ENCODE results near the gene TRIO.
A peak's percentile ranks its signal among the peaks of the same experiment; 100 is the strongest.

Gene TRIO

GRCh38 chr5:14247054-14247386 lies 103.9 kb downstream of the TRIO start:
- DNase-seq (ENCODE audit: low read depth), result no peak

- DNase-seq (ENCODE audit: low read depth), result no peak
Observed at GRCh38 chr5:14249258-14250082, 106.3 kb downstream of the TRIO start.

- peak; percentile 60 for DNase-seq (ENCODE audit: low read depth)
Observed at GRCh38 chr5:14250084-14250695, 107.0 kb downstream of the TRIO start.

GRCh38 chr5:14250748-14251701 lies 107.9 kb downstream of the TRIO start:
- no peak for DNase-seq (ENCODE audit: low read depth)

- no peak for DNase-seq (ENCODE audit: low read depth)
Observed at GRCh38 chr5:14251733-14252132, 108.6 kb downstream of the TRIO start.

- DNase-seq (ENCODE audit: low read depth), result no peak
Observed at GRCh38 chr5:14252793-14253192, 109.7 kb downstream of the TRIO start.

DNA sequence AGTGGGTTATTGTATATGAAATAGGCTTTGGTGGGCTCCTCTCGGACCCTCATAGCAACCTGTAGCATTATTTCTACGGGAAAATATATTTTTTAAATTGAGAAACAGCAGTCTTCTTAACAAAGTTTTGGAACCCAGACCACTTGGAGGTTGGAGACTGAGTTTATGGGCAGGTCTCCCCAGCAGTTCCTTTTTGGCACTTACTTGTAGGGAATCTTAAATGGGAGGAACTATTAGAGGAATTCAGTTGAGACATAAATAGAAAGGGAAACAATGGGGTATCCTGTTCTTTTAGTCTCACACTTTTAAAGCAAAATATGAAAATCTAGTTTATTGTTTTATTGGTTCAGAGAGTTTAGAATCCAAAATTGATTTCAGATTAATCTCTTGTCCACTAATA lies 111.5 kb downstream of the TRIO start:
- no peak for DNase-seq (ENCODE audit: low read depth)

GRCh38 chr5:14256026-14256690 lies 113.0 kb downstream of the TRIO start:
- no peak for DNase-seq (ENCODE audit: low read depth)

- no peak for DNase-seq (ENCODE audit: low read depth)
Observed at GRCh38 chr5:14256756-14257393, 113.7 kb downstream of the TRIO start.

DNA sequence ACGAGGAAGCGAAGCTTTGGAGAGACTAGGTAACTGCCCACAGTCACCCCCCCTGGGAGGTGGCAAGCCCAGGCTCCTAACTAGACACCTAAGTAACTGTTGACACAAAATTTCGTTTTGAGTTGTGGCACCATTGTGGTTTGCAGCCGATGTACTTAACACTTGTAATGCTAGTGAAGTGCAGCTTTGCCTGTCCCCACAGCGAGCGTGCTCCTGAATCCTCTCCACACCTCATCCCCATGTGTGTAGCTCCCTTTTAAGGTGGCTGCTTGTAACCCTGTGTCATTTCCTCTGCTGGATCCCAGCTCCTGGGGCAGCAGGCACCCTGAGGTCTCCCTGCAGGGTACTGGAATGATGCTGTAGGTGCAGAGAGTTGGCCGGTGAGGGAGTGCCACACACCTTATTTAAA lies 114.9 kb downstream of the TRIO start:
- no peak for DNase-seq (ENCODE audit: low read depth)

- DNase-seq (ENCODE audit: low read depth), result no peak
Observed at GRCh38 chr5:14258840-14259239, 115.7 kb downstream of the TRIO start.

DNA sequence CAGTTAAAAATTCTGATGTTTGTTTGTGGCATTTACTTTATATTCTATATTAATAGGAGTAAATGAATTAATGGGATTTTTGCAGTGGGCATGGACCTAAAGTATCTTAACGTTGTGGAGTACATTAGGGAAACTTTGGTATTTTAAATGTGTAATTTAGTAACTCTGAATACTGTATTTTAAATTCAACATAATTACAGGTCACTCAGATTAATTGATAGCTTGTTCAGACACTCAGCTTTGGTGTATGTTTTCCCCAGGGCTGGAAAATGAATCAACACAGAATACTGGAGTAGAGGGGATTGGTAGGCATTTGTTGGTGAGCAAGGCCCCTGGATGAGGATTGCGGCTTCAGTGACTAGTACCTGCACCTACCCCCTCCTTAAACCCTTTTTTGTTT lies 117.5 kb downstream of the TRIO start:
- DNase-seq (ENCODE audit: low read depth), result no peak

DNA sequence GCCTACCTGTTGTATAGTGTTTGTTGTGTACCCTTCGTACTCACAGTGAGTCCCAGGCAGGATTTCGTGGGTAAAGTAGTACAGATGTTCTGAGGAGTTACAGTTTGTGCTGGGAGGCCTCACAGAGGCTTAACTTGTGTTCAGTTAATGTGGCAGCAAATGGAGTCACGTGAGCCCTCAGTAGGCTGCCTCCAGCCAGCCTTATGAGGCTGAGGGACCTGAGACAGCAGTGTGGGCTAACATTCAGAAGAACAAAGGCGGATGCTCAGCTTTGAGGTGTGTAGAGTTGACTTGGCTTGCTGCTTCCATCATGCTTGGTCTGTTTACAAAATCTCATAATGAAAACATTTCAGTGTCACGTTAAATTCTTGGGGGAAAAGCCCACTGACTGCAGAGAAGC lies 118.1 kb downstream of the TRIO start:
- no peak for DNase-seq (ENCODE audit: low read depth)

DNA sequence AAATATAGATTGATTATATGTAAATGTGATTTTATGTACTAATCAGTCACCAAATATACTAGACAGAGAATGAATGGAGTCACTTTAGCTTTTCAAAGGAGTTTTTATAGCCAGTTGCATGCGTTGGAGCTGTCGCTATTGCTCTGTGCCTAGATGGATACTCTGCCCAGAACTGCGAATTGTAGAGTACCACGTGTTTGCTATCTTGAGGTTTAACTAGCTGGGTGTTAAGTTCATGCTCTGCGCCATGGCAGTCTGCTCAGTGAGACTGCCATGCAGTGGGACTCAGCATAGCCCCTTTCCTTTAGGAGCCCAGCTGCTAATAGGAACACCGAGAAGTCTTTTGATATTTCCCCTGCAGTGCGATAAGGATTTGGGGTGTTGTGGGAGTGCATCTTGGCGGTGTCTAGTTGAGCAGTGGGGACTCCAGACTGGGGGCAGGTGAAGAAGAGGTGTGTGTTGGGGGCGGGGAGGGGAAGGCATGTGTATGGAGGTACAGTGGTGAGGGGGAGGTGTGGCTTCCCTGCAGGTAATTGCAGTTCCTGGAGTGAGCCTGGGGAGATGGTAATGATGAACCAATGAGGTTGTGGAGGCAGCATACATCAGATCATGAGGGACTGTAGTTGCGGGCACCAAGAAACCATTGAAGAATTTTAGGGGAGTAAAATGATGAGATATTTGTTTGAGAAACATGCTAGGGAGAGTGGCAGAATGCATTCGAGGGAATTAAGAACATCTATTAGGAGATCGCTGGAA lies 118.9 kb downstream of the TRIO start:
- no peak for DNase-seq (ENCODE audit: low read depth)

DNA sequence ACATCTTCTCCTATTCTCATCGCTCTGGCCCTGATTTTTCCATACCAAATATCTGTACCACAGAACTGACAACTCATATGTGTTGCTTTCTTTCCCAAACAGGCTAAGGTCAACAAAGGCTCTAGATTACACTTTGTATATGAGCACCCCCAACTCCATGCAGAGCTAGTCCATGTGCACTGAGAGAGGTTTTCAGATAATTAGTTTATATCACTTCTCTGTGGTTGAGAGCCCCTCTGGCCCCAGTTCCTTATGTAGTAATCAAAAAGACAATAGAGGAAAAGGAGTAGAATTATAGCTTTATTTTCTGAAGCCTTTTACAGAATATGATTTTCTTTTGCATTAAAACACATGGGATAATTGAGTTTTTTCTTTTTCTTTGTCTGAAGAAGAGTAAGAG lies 120.0 kb downstream of the TRIO start:
- no peak for DNase-seq (ENCODE audit: low read depth)

- DNase-seq (ENCODE audit: low read depth), result no peak
Observed at GRCh38 chr5:14263699-14264098, 120.6 kb downstream of the TRIO start.

GRCh38 chr5:14264605-14265316 lies 121.6 kb downstream of the TRIO start:
- DNase-seq (ENCODE audit: low read depth), result peak; percentile 82

DNA sequence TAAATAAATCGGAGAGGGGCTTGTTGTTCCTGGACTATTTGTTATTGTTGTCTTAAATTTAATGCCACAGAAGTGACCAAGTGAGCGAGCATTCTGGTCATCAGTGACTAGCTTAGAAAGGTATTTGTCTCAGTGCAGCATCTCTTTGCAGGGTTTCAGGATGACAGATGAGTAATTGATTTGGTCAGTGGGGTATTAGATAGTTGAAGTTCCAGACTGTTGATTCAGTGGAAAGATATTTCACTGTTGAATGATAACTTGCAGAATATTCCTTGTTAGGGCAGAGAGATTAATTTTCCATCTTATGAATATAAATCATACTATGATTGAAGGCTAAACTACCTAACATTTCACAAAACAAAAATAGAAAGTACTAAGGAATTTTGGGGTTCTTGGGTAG lies 122.4 kb downstream of the TRIO start:
- peak; percentile 66 for DNase-seq (ENCODE audit: low read depth)

DNA sequence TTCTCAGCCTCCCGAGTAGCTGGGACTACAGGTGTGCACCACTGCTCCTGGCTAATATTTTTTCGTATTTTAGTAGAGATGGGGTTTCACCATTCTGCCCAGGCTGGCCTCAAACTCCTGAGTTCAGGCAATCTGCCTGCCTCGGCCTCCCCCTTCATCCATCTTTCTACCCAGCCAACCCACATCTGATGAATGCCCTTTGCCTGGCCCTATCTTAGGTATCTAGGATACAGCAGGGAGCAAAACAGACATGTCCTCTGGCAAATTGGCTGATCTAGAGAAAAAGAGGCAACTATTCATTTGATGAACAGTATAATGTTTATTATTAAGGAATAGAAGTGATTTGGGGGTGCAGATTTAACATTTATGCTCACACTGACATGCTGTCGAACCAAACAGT lies 123.0 kb downstream of the TRIO start:
- no peak for DNase-seq (ENCODE audit: low read depth)

DNA sequence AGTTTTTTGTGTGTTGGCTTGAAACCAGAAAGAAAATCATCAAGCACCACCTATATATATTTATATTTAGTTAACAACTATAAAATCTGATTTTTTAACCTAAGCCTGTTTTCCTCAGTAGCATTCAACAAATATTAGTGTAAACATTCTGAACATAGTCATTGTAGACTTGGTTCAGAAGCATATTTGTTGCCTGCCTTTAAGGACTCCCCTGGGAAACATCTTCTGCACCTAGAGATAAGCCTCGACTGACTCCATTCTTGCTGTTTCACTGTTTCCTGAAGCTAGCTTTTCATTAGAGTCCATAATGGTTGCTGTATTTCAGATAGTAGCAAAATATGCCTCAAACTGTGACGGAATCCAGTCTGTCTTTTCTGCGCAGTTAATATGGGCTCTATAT lies 123.5 kb downstream of the TRIO start:
- no peak for DNase-seq (ENCODE audit: low read depth)
